ENCODE measurements around the gene PRDM11. TPM values are rescaled to one million over a fixed set of nuclear protein-coding genes. Genes with fewer than 3 reads are reported as not detected.

The PRDM11 gene
- total and polyA plus RNA-seq, 2 of the 8 experiments (the other 6 are each of a cell fraction or from before 2014, with no cell fraction given) = 3.6 to 11.7 TPM

- no peak for TF ChIP-seq CHD2 (IDR thresholded peaks at IDR 0.05; ENCODE audit: low read length)
- no peak for TF ChIP-seq GABPA (IDR thresholded peaks at IDR 0.05; ENCODE audit: borderline replicate concordance, insufficient read depth, low read length)
- no peak for TF ChIP-seq SUZ12 (IDR thresholded peaks at IDR 0.05; ENCODE audit: low read length)
These were observed 126.3 kb downstream of the PRDM11 start (continued) for GRCh38 chr11:45272701-45273100.

Measured in H1 (cell line).